HG02870 (cell line): Measurements from ENCODE around the gene ZNF341.
"Not testable (repeated sequence)": the region's sequence is repeated elsewhere in the genome, so short reads cannot be mapped to it uniquely, and the experiment has no call there.

Experiments used
- ATAC-seq: cut with Tn5 transposase; IDR thresholded peaks from one replicate; pipeline ENCODE4 v1.9.1; 2021; ENCODE audit warnings: mild to moderate bottlenecking, moderate library complexity; ENCODE audit not compliant: unreplicated experiment

Gene ZNF341

GRCh38 chr20:33731693-33732165, at the start of gene ZNF341:
Gene ZNF341 (plus strand): TSS chr20:33731996. CDS start chr20:33732022, 26 bp downstream.
- ATAC-seq, result peak; percentile 65

- ATAC-seq, result no peak
Observed at GRCh38 chr20:33684533-33685327, 47.1 kb upstream of the ZNF341 start.

GRCh38 chr20:33685328-33686099, 46.3 kb upstream of the ZNF341 start:
- peak; percentile 39 for ATAC-seq

GRCh38 chr20:33686100-33686983, 45.5 kb upstream of the ZNF341 start, which contains the start of gene E2F1:
Gene E2F1 (minus strand): TSS chr20:33686385. CDS start chr20:33686264, 121 bp downstream.
- peak; percentile 72 for ATAC-seq

- ATAC-seq, result no peak
Observed at GRCh38 chr20:33686984-33687366, 44.8 kb upstream of the ZNF341 start.

GRCh38 chr20:33687370-33687915, 44.4 kb upstream of the ZNF341 start:
- ATAC-seq, result no peak

- ATAC-seq, result no peak
Observed at GRCh38 chr20:33687993-33688937, 43.5 kb upstream of the ZNF341 start.

GRCh38 chr20:33688938-33689424, 42.8 kb upstream of the ZNF341 start:
- no peak for ATAC-seq

- ATAC-seq, result no peak
Observed at GRCh38 chr20:33689493-33689892, 42.3 kb upstream of the ZNF341 start.

GRCh38 chr20:33689973-33690372, 41.8 kb upstream of the ZNF341 start:
- no peak for ATAC-seq

- no peak for ATAC-seq
Observed at GRCh38 chr20:33693289-33693688, 38.5 kb upstream of the ZNF341 start.

- ATAC-seq, result no peak
Observed at GRCh38 chr20:33693741-33694638, 37.8 kb upstream of the ZNF341 start.

- no peak for ATAC-seq
Observed at GRCh38 chr20:33694639-33695012, 37.2 kb upstream of the ZNF341 start.

- no peak for ATAC-seq
Observed at GRCh38 chr20:33696448-33696847, 35.3 kb upstream of the ZNF341 start.

- no peak for ATAC-seq
Observed at GRCh38 chr20:33697129-33697528, 34.7 kb upstream of the ZNF341 start.

- not testable (repeated sequence) for ATAC-seq
Observed at GRCh38 chr20:33698966-33699365, 32.8 kb upstream of the ZNF341 start.

- ATAC-seq, result not testable (repeated sequence)
Observed at GRCh38 chr20:33700696-33701441, 30.9 kb upstream of the ZNF341 start.
